ENCODE measurements around the gene LOXL1.

The LOXL1 gene

DNA sequence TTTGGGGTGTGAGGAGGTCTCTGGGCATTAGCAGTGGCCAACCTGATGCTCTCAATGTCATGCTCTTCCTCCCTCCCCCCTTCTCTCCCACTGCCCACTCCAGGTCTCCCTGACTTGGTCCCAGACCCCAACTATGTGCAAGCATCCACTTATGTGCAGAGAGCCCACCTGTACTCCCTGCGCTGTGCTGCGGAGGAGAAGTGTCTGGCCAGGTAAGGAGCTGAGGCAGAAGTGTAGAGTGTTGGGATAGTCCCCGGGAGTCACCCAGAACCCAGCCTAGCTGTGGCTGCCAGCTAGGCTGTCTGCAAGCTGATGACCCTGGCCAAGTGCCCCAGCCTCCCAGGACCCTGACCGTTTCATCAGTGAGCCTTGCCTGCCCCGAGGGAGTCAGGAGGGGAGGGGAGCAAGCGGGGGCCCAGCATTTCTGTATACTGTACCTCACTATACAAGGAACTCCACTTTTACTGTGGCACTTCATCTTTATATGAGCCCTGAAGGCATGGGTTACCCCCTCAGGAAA lies 16.5 kb downstream of the LOXL1 start:
- H3K4me1 Mint-ChIP-seq (ENCODE audit: low read depth), result peaks cover 12% of the 10 kb centered on the region
- no peaks in the 10 kb centered on the region for H3K36me3 Mint-ChIP-seq (ENCODE audit: low read depth)

DNA sequence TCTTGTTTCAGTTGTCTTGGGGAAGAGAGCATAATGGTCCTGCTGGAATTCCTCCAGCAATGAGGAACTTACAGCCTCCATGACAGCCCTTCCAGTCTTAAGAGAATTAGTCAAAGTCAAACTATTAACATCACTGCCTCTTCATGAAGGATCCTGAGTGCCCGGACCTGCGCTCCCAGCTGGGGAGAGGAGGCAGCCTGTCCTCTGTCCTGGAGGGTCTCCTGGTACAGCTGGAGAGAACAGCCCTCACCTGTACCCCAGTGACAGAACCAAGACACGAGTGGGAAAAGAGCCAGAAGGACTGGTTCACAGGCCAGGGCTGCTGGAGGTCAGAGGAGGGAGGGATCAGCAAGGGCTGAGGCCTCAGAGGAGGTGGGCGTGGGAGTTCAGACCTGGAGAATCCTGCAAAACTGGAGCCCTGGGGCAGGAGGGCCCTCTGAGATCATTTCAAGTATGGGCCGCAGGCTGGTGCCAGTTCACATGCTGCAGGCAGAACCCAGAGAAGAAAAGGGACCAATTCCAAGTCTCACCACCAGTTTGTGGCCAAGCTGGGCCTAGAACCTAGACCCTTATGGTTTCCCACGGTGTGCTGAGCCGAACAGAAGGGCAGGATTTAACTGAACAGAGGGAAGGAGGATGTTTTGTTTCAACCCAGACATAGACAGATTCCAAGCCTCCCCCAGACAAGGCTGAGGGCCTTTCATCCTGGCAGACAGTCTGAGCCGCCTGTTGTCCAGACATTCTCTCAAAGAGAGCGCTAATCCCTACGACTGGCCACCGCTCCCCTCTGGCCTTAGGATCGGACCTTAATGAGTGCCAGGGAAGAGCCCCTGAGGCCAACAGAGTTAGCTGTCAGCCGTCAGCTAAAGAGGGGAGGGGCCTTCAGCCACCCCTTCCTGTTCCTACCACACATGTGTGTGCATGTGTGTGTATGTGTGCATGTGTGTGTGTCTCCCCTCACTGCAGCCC lies 18.2 kb downstream of the LOXL1 start:
- DNase-seq (ENCODE audit: low spot score), result no peak
- H3K9me3 Mint-ChIP-seq, result no peaks in the 10 kb centered on the region
- H3K36me3 Mint-ChIP-seq (ENCODE audit: low read depth), result no peaks in the 10 kb centered on the region
- H3K4me3 Mint-ChIP-seq, result no peak overlapping the region
- H3K4me1 Mint-ChIP-seq (ENCODE audit: low read depth), result peaks cover 12% of the 10 kb centered on the region
- no peak overlapping the region for H3K27ac Mint-ChIP-seq
- peaks cover 4% of the 10 kb centered on the region for H3K27me3 Mint-ChIP-seq (ENCODE audit: low read depth)

More for the DNA sequence above, 16.5 kb downstream of the LOXL1 start:
- peaks cover 4% of the 10 kb centered on the region for H3K27me3 Mint-ChIP-seq (ENCODE audit: low read depth)
- H3K27ac Mint-ChIP-seq, result no peak overlapping the region
- no peak for DNase-seq (ENCODE audit: low spot score)
- no peak overlapping the region for H3K4me3 Mint-ChIP-seq
- H3K9me3 Mint-ChIP-seq, result no peaks in the 10 kb centered on the region

DNA sequence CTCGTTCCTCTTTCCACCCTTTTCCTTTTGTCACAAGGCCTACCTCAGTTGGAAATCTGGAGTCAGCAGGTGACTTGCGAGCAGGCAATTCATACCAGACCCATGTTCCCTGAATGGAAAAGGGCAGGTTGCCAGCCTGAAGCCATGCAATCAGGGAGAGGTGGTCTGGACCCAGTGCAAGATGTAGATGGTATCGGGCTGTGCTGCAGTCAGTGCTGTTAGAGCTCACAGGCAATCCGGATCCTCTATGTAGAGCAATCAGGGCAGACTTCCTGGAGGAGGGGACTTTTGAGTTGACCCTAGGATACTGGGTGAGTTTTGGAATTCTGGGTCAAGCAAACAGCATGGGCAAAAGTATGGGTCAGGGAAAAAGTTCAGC lies 18.9 kb downstream of the LOXL1 start:
- Mint-ChIP-seq H3K27ac (no peak overlapping the region), H3K4me1 (ENCODE audit: low read depth) (peaks cover 12% of the 10 kb centered on the region), H3K27me3 (ENCODE audit: low read depth) (peaks cover 4% of the 10 kb centered on the region), H3K9me3 (no peaks in the 10 kb centered on the region), H3K4me3 (no peak overlapping the region), H3K36me3 (ENCODE audit: low read depth) (no peaks in the 10 kb centered on the region)
- DNase-seq (ENCODE audit: low spot score), result no peak

DNA sequence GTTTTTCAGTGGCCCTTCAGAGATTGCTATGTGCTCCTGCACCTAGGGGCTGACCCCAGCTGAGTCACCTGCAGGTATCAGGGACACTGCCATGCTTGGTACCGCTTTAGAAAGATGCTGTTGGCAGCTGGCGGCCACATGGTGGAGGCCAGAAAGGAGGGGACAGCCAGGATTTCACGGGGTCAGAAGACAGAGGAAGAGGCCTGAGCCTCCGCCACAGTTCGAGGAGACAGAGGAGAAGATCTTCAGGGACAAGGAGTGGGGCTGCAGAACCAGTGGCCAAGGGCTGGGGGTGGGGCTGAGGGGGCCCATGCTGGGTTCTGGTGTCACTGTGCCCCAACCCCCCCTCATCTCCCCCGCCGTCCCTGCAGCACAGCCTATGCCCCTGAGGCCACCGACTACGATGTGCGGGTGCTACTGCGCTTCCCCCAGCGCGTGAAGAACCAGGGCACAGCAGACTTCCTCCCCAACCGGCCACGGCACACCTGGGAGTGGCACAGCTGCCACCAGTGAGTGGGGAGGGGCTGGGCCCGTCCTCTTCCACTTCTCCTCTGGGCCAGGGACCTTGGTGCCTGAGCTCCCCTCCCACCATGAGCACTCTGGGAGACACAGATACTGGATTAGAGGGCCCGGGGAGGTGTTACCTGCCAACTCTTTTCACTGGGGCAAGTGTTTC lies 19.9 kb downstream of the LOXL1 start:
- H3K9me3 Mint-ChIP-seq, result no peaks in the 10 kb centered on the region
- no peak overlapping the region for H3K4me3 Mint-ChIP-seq
- DNase-seq (ENCODE audit: low spot score), result no peak
- no peak overlapping the region for H3K27ac Mint-ChIP-seq
- no peaks in the 10 kb centered on the region for H3K36me3 Mint-ChIP-seq (ENCODE audit: low read depth)
- peaks cover 4% of the 10 kb centered on the region for H3K27me3 Mint-ChIP-seq (ENCODE audit: low read depth)
- peaks cover 15% of the 10 kb centered on the region for H3K4me1 Mint-ChIP-seq (ENCODE audit: low read depth)

DNA sequence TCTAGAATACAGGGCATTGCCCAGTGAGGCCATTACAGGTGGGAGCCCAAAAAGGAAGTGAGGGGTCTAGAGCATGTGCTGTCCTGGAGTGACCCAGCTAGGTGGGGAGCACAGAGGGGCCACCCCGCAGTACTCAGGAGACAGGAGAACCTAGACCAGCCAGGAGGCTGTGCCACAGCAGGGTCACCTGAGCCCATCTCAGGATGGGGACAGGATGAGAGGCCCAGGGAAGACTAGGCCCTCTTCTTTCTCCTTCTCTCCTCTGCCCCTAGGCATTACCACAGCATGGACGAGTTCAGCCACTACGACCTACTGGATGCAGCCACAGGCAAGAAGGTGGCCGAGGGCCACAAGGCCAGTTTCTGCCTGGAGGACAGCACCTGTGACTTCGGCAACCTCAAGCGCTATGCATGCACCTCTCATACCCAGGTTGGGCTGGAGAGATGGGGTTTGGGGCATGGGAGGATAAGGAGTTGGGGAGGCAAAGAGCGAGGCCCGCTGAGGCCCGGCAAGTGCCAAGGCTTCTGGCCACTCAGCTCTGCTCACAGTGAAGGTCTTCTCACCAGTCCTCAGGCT lies 20.6 kb downstream of the LOXL1 start:
- peaks cover 4% of the 10 kb centered on the region for H3K27me3 Mint-ChIP-seq (ENCODE audit: low read depth)
- H3K9me3 Mint-ChIP-seq, result no peaks in the 10 kb centered on the region
- H3K4me3 Mint-ChIP-seq, result no peak overlapping the region
- peaks cover 12% of the 10 kb centered on the region for H3K4me1 Mint-ChIP-seq (ENCODE audit: low read depth)
- H3K36me3 Mint-ChIP-seq (ENCODE audit: low read depth), result no peaks in the 10 kb centered on the region
- no peak for DNase-seq (ENCODE audit: low spot score)
- H3K27ac Mint-ChIP-seq, result no peak overlapping the region

DNA sequence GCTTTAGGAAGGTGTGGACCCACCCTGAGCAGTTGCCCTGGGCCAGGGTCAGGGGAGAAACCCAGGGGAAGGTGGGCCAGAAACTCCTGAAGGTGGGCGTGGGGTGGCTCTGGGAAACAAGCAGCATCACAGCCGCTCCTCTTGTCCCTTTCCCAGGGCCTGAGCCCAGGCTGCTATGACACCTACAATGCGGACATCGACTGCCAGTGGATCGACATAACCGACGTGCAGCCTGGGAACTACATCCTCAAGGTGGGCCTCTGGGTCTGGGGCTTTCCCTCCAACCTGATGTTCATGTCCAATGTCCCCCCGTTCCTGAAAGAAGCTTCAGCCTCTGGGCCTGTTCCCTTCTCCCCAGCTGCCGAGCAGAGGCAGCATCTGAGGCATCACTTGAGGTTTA lies 21.4 kb downstream of the LOXL1 start:
- no peak overlapping the region for H3K27ac Mint-ChIP-seq
- H3K9me3 Mint-ChIP-seq, result no peaks in the 10 kb centered on the region
- no peak for DNase-seq (ENCODE audit: low spot score)
- no peaks in the 10 kb centered on the region for H3K36me3 Mint-ChIP-seq (ENCODE audit: low read depth)
- H3K4me3 Mint-ChIP-seq, result no peak overlapping the region
- peaks cover 4% of the 10 kb centered on the region for H3K27me3 Mint-ChIP-seq (ENCODE audit: low read depth)
- peaks cover 5% of the 10 kb centered on the region for H3K4me1 Mint-ChIP-seq (ENCODE audit: low read depth)

DNA sequence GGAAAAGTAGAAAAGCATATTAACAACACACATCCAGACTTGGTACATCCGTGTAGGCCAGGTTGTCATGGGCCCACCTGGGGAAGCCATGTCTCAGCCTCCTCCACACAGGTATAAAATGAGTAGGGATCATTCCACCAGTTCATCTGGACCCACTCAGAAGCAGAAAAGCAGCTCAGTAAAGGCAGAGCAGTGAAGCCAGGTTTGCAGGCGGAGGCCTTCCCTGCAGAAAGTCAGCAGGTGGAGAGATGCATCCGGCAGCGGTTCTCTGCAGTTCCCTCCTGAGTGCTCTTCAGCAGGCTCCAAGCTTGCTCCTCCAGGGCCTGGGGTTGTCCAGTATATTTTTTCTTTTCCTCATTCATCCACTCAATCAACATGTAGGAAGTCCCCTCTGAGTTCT lies 22.1 kb downstream of the LOXL1 start:
- H3K27ac Mint-ChIP-seq, result no peak overlapping the region
- H3K4me3 Mint-ChIP-seq, result no peak overlapping the region
- H3K27me3 Mint-ChIP-seq (ENCODE audit: low read depth), result peaks cover 2% of the 10 kb centered on the region
- no peak for DNase-seq (ENCODE audit: low spot score)
- no peaks in the 10 kb centered on the region for H3K9me3 Mint-ChIP-seq
- no peaks in the 10 kb centered on the region for H3K36me3 Mint-ChIP-seq (ENCODE audit: low read depth)
- peaks cover 4% of the 10 kb centered on the region for H3K4me1 Mint-ChIP-seq (ENCODE audit: low read depth)

DNA sequence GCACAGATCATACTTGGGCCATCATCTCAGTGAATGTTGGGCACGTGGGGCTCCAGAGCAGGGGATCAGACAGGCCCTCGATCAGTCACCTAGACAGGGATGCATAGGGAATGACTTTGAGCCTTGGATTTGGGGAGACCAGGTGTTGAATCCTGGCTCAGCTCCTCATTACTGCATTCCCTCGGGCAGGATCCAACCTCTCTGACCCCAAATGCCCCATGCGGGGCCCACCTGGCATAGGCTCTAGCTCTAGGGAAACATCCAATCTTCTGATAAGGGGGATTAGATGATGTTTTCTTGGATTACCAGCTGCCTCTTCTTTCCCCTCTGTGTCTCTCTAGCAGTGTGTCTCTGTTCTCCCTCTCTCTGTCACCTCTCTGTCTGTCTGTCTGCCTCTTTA lies 22.7 kb downstream of the LOXL1 start:
- no peaks in the 10 kb centered on the region for H3K9me3 Mint-ChIP-seq
- H3K27ac Mint-ChIP-seq, result no peak overlapping the region
- DNase-seq (ENCODE audit: low spot score), result no peak
- peaks cover 2% of the 10 kb centered on the region for H3K27me3 Mint-ChIP-seq (ENCODE audit: low read depth)
- H3K4me3 Mint-ChIP-seq, result no peak overlapping the region
- H3K4me1 Mint-ChIP-seq (ENCODE audit: low read depth), result peaks cover 4% of the 10 kb centered on the region
- H3K36me3 Mint-ChIP-seq (ENCODE audit: low read depth), result no peaks in the 10 kb centered on the region

DNA sequence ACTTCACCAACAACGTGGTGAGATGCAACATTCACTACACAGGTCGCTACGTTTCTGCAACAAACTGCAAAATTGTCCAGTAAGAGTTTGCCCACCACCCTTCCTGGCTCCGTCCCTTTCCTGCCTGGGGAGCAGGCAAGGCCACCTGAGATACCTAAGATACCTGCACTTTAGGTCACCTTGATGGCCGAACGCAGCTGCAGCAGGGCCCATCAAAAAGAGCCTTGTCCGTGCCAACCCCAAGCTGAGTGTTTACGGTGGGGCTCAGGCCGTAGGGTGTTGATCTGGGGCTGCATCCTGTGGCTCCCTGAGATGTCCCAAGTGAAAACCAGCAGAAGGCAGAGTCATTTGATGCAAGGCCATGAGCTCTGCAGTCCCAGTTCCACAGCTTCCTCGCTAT lies 23.2 kb downstream of the LOXL1 start:
- H3K27me3 Mint-ChIP-seq (ENCODE audit: low read depth), result peaks cover 2% of the 10 kb centered on the region
- no peaks in the 10 kb centered on the region for H3K9me3 Mint-ChIP-seq
- DNase-seq (ENCODE audit: low spot score), result no peak
- H3K4me3 Mint-ChIP-seq, result no peak overlapping the region
- no peaks in the 10 kb centered on the region for H3K36me3 Mint-ChIP-seq (ENCODE audit: low read depth)
- no peak overlapping the region for H3K27ac Mint-ChIP-seq
- H3K4me1 Mint-ChIP-seq (ENCODE audit: low read depth), result peaks cover 4% of the 10 kb centered on the region

DNA sequence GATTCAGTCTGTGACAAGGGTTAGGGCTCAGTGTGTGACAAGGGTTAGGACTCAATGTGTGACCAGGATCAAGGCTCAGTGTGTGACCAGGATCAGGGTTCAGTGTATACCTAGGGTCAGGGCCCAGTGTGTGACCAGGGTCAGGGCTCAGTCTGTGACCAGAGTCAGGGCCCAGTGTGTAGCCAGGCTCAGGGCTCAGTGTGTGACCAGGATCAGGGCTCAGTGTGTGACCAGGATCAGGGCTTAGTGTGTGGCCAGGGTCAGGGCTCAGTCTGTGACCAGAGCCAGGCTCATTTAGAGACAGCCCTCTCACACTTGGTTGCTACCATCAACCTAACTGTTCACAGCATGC lies 24.2 kb downstream of the LOXL1 start:
- peaks cover 2% of the 10 kb centered on the region for H3K27me3 Mint-ChIP-seq (ENCODE audit: low read depth)
- H3K4me1 Mint-ChIP-seq (ENCODE audit: low read depth), result peaks cover 4% of the 10 kb centered on the region
- H3K4me3 Mint-ChIP-seq, result no peak overlapping the region
- no peaks in the 10 kb centered on the region for H3K9me3 Mint-ChIP-seq
- H3K27ac Mint-ChIP-seq, result no peak overlapping the region
- no peak for DNase-seq (ENCODE audit: low spot score)
- no peaks in the 10 kb centered on the region for H3K36me3 Mint-ChIP-seq (ENCODE audit: low read depth)

DNA sequence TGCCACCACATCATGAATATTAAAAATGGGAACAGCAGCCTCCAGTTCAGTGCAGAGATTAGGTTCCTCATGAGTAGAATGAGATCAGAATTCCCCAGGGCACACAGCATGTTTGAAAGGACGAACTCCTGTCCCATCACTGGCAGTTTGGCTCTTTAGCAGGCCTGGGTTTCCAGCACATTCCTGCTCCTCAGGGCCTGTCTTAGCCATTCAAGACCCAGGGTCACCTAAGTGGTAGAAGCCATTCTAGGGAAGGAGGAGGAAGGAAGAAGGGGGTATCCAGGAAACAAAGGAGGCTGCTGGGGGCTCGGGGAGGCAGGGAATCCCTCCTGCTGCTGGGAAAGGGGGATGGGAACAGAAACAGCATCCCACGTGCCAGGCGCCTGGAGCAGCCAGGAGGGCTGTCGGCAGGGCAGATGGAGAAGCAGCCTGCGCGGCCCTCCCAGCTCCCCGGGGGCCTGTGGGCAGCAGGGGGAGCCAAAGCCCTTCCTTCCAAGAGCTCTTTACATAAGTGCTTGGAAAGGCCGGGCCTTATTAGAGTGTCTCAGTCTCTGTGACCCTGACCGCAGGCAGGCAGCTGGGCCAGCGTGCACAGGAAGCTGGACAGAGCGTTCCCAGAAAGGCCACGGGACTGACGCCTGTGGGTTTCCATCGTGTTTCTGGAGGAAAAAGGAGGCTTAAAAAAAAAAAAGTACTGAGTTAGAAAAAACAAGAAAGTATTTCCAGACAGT lies 24.7 kb downstream of the LOXL1 start:
- Mint-ChIP-seq H3K4me3 (peak overlapping the region; percentile 55), H3K27me3 (ENCODE audit: low read depth) (peaks cover 2% of the 10 kb centered on the region), H3K4me1 (ENCODE audit: low read depth) (peaks cover 4% of the 10 kb centered on the region), H3K27ac (peak overlapping the region; percentile 87), H3K36me3 (ENCODE audit: low read depth) (no peaks in the 10 kb centered on the region), H3K9me3 (no peaks in the 10 kb centered on the region)
- DNase-seq (ENCODE audit: low spot score), result peak; percentile 53

DNA sequence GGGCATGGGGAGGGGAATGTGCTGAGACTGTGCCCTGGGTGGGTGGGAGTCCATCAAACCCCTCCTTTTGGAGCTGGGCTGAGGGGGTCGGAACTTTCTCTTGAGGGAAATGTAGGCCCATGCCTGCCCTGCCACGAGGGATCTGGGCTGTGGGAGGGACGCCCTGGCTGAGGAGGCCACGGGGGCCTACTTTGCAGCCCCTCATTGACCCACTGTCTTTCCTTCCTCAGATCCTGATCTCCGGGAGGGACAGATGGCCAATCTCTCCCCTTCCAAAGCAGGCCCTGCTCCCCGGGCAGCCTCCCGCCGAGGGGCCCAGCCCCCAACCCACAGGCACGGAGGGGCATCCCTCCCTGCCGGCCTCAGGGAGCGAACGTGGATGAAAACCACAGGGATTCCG lies 25.3 kb downstream of the LOXL1 start:
- Mint-ChIP-seq H3K4me1 (ENCODE audit: low read depth) (peaks cover 5% of the 10 kb centered on the region), H3K27me3 (ENCODE audit: low read depth) (peaks cover 2% of the 10 kb centered on the region), H3K27ac (no peak overlapping the region), H3K36me3 (ENCODE audit: low read depth) (no peaks in the 10 kb centered on the region), H3K4me3 (no peak overlapping the region), H3K9me3 (no peaks in the 10 kb centered on the region)
- no peak for DNase-seq (ENCODE audit: low spot score)

DNA sequence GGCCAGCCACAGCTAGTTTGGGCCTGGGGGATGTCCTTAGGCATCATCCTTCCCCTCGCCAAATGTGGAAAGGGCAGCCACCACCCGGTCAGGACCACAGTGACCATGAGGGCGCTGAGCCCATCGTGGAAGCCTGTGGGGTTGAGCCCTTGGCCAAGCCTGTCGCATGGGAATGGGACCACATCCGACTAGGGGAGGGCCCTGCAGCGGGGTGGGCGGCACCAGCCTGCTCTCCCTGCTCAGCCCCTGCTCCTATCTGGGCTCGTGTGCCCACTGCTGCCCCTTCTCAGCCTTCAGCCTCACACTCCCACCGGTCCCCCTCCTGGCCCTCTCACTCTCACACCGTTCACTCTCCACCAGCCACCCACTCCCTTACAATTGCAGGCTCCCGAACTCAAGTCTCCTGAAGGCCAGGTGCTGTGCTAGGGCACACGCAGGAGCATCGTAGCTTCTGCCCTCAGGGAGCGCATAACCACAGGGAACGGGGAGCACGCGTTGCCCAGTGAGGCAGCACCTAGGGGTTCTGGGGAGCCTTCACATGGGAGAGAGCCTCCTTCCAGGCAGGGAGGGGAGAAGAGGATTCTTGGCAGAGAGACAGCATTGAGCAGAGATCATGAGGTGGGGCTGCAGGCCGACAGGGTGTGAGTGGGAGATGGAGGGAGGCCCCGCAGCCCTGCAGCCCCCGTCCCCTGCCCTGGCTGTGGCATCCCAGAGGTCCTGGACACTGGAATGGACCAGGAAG lies 26.1 kb downstream of the LOXL1 start:
- no peak for DNase-seq (ENCODE audit: low spot score)
- Mint-ChIP-seq H3K4me3 (no peak overlapping the region), H3K9me3 (no peaks in the 10 kb centered on the region), H3K27me3 (ENCODE audit: low read depth) (peaks cover 2% of the 10 kb centered on the region), H3K4me1 (ENCODE audit: low read depth) (peaks cover 11% of the 10 kb centered on the region), H3K27ac (no peak overlapping the region), H3K36me3 (ENCODE audit: low read depth) (no peaks in the 10 kb centered on the region)

Measured in T-helper 2 cell treated with Interferon-gamma antibody and Interleukin-4, amounts not matched to agents 5 μg/mL and 100 μg/mL, for 36 hours (primary cell).